ENCODE measurements around the gene GRWD1. TPM values are rescaled to one million over a fixed set of nuclear protein-coding genes. Genes with fewer than 3 reads are reported as not detected.

The GRWD1 gene
- total RNA-seq, 1 experiment from 2014 or later, result 38.0 TPM

DNA sequence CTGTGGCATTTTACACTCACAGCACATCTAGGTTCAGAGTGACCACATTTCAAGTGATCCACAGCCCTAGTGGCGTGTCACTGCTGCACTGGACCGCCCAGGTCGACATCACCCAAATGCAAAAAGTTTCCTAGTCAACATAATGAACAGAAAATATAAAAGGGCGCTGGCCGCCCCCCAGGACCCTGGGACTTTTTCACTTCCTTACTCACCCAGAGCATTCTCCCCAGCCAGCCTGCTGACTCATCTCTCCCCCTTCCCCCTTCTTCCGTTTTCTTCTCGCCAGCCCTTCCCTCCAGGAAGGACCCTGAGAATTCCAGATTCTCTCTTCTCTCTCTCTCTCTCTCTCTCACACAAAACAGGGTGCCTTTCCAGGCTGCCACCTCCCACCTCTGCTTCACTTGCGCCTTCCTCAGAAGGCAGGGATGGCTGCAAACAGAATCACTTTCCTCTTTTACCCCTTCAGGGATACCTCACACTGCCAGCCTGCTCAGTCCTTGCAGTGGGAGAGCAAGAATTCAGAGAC lies 21.0 kb upstream of the GRWD1 start:
- DNase-seq (ENCODE audit: low read depth), result peak; percentile 76

DNA sequence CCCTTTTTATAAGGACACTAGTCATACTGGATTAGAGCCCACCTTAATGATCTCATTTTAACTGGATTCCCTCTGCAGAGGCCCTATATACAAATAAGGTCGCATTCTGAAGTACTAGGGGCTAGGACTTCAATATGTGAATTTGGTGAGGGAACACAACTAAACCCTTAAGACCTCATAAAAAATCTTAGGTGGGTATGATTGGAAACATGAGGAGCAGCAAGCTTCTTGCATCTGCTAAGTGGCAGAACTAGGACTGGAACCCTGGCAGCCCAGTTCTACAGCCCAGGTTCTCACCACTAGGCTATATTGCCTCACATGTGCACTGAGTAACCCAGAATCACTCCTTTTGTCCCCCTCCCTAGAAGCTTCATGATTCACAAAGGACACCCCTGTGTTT lies 17.1 kb upstream of the GRWD1 start:
- DNase-seq (ENCODE audit: low read depth), result no peak

- DNase-seq (ENCODE audit: low read depth), result no peak
Observed at GRCh38 chr19:48433337-48433736, 12.4 kb upstream of the GRWD1 start.

- DNase-seq (ENCODE audit: low read depth), result no peak
Observed at GRCh38 chr19:48436586-48436985, 9.2 kb upstream of the GRWD1 start.

GRCh38 chr19:48441360-48442050 lies 4.3 kb upstream of the GRWD1 start:
- DNase-seq (ENCODE audit: low read depth), result no peak

DNA sequence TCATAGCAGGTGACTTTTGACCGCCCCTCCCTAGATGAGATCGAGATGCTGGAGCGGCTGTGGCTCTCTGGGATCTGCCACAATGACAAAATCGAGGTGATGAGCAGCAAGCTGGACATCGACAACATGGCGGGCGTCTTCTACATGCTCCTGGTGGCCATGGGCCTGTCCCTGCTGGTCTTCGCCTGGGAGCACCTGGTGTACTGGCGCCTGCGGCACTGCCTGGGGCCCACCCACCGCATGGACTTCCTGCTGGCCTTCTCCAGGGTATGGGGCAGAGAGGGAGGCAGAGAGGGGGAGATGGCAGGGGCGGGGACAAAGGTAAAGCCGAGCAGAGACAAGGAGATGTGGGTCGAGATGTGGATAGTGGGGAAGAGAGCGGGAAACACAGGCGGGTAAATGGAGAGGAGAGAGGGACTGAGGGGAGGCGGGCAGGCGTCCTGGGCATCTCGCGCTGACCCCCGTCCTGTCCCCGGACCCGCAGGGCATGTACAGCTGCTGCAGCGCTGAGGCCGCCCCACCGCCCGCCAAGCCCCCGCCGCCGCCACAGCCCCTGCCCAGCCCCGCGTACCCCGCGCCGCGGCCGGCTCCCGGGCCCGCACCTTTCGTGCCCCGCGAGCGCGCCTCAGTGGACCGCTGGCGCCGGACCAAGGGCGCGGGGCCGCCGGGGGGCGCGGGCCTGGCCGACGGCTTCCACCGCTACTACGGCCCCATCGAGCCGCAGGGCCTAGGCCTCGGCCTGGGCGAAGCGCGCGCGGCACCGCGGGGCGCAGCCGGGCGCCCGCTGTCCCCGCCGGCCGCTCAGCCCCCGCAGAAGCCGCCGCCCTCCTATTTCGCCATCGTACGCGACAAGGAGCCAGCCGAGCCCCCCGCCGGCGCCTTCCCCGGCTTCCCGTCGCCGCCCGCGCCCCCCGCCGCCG lies 3.4 kb upstream of the GRWD1 start:
- DNase-seq (ENCODE audit: low read depth), result no peak

- no peak for DNase-seq (ENCODE audit: low read depth)
Observed at GRCh38 chr19:48443256-48443655, 2.5 kb upstream of the GRWD1 start.

DNA sequence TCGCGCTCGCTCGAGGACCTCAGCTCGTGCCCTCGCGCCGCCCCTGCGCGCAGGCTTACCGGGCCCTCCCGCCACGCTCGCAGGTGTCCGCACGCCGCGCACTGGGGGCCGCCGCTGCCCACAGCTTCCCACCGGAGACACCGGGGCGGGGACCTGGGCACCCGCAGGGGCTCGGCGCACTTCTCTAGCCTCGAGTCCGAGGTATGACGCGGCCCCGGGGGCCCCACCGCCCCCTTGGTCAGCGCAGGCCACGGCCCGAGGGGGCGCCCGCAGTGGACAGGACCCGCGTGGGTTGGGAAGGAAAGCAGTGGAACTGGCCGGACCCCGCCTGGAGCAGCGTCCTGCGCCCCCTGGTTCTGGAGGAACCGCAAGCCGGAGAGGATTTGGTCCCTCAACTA lies 2.1 kb upstream of the GRWD1 start:
- no peak for DNase-seq (ENCODE audit: low read depth)

DNA sequence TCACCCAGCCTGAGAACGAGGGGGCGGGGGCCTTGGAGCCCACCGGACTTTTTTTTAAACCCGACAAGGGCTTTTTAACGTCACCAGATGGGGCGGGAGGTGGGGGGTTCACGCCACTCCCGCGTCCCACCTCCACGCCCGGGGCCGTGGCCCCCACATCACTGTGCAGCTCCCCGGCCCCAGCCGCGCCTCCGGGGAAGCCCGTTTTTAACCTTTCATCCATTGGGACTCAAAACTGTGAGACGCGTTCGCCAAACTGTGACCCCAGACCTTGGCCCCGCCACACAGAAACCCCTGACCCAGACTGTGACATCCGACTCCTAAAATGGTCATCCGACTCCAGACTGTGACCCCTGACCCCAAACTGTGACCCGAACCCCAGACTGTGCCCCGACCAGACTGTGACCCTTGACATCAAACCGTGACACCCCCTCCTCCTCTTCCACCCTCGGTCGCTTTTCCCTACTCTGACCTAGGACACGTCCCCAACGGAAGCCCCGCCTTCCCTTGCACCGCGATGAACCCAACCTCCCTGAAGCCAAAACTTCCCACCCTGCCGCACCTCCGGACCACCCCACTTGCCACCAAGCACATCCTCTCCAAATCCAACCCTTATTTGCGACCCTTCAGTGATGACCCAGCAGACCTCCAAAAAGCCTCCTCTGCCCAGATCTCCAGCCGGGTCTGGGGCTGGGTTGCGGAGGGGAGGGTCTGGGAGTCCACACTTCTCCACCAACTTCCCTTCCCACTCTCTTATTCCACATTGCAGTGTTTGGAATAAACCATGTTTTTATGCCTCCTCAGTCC lies 1.5 kb upstream of the GRWD1 start:
- no peak for DNase-seq (ENCODE audit: low read depth)

GRCh38 chr19:48444936-48445200 lies 915 bp upstream of the GRWD1 start:
- DNase-seq (ENCODE audit: low read depth), result no peak

DNA sequence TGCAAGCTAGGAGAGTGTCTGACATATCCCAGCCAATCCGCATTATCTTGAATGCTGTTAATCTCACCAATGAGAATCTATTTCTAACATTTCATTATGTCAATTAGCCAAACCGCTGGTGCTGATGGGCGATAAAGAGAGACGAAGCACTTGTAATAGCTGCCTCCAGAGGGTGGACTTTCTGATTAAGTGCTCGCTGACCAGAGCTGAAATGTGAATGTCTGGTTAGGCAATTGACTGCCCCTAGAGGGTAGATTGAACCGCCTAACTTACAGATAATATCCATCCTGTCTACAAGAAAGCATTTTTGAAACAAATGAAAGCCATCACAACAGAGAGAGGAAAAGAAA lies 552 bp upstream of the GRWD1 start:
- peak; percentile 91 for DNase-seq (ENCODE audit: low read depth)

- no peak for DNase-seq (ENCODE audit: low read depth)
Observed at GRCh38 chr19:48446579-48446978, 796 bp downstream of the GRWD1 start.

- DNase-seq (ENCODE audit: low read depth), result no peak
Observed at GRCh38 chr19:48448563-48448962, 2.8 kb downstream of the GRWD1 start.

DNA sequence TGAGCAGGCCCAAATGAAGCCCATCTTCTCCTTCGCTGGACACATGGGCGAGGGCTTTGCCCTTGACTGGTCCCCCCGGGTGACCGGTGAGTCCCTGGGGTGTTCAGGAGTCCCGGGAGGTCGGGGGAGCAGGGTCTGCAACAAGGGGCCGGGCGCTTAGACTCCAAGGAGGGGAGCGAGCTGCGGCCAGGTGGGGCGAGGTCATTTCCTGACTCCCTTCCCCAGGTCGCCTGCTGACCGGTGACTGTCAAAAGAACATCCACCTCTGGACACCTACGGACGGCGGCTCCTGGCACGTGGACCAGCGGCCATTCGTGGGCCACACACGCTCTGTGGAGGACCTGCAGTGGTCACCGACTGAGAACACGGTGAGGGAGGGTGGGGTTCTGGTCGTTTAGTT lies 4.7 kb downstream of the GRWD1 start:
- DNase-seq (ENCODE audit: low read depth), result no peak

- no peak for DNase-seq (ENCODE audit: low read depth)
Observed at GRCh38 chr19:48450863-48451262, 5.1 kb downstream of the GRWD1 start.

GRCh38 chr19:48451624-48452023 lies 5.8 kb downstream of the GRWD1 start:
- no peak for DNase-seq (ENCODE audit: low read depth)

- no peak for DNase-seq (ENCODE audit: low read depth)
Observed at GRCh38 chr19:48452289-48453190, 6.8 kb downstream of the GRWD1 start.

- no peak for DNase-seq (ENCODE audit: low read depth)
Observed at GRCh38 chr19:48454150-48454730, 8.5 kb downstream of the GRWD1 start.

DNA sequence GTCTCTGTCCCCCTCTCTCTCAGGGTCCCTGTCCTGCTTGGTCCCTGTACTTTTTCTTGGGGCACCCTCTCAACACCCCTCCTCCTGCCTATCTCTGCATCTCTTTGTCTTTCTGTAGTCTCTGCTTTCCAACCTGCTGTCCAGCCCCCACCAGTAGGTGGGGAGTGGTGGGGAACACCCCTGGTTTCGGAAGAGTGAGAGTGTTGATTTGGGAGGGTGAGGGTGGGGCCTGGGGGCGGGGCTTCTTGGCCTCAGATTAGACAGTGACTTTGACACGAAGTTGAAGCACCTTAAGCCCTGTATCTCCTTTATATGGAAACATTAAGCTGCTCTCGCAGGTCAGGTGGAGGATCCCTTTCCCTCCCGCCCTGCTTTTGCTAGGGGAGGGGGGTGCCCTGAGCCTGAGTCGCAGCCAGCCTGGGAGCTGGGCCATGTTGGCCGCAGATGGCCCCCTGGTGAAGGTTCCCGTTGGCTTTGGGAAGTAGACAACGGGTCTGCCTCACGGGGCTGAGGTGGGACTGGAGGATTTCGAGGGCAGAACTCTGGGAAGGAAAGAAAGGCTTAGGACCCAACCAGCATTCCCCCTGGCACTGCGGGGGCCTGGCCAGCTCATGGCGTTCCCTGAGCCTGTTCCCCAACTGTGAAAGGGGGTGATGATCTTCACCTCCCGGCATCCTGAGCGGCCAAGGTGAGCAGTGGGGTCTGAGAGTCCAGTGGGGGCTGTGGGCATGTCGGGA lies 9.6 kb downstream of the GRWD1 start, which contains the start of gene KCNJ14:
TSS of gene KCNJ14 (plus strand) at position 404 of the 737 bp plus-strand sequence. CDS start 6,151 bp downstream, outside the sequence.
- no peak for DNase-seq (ENCODE audit: low read depth)

DNA sequence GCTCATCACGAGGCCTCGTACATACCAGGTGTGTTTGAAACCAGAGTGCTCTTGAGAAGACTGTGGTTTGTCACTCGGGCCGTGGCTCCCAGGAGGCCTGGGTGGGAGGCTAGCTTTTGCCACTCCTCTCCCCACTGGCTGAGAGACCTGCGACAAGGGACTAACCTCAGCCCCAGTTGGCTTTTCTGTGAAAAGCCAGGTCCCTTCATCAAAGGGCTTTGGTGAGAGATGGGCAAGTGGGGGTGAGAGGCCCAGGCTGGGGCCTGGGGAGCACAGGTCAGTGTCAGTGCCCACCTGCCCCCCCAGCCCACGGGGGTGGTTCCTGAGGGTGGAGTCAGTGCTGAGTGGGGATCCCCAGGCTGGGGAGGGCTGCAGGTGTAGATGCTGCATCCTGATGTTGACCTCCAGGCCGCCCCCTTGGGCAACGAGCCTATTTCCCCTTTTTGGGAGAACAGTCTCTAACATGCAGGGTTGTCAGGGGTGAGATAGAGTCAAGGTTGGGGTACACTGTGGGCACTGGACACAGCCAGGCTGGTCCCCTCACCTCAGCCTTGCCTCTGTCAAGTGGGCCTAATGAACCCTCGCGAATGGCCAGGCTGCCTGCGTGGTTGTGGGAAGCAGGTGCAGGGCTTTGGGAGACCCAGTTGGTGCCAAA lies 10.3 kb downstream of the GRWD1 start:
- no peak for DNase-seq (ENCODE audit: low read depth)

Measured in RPMI7951 (cell line).